B cell (primary cell): ENCODE results near the gene FUT7.

Source experiments
- EZH2 ChIP-seq: IDR thresholded peaks from 2 replicates; pipeline ENCODE4 v1.6.1; 2012; ENCODE audit warnings: borderline replicate concordance, low read depth, mild to moderate bottlenecking, moderate library complexity, low read length; ENCODE audit not compliant: insufficient read depth, poor library complexity, severe bottlenecking
- TF ChIP-seq, protein P1 (sequence below): fragments of 200-600 bp; IDR thresholded peaks from one replicate; pipeline ENCODE4 v1.8.0; 2022; ENCODE audit warnings: antibody characterized with exemption, mild to moderate bottlenecking

DNA sequence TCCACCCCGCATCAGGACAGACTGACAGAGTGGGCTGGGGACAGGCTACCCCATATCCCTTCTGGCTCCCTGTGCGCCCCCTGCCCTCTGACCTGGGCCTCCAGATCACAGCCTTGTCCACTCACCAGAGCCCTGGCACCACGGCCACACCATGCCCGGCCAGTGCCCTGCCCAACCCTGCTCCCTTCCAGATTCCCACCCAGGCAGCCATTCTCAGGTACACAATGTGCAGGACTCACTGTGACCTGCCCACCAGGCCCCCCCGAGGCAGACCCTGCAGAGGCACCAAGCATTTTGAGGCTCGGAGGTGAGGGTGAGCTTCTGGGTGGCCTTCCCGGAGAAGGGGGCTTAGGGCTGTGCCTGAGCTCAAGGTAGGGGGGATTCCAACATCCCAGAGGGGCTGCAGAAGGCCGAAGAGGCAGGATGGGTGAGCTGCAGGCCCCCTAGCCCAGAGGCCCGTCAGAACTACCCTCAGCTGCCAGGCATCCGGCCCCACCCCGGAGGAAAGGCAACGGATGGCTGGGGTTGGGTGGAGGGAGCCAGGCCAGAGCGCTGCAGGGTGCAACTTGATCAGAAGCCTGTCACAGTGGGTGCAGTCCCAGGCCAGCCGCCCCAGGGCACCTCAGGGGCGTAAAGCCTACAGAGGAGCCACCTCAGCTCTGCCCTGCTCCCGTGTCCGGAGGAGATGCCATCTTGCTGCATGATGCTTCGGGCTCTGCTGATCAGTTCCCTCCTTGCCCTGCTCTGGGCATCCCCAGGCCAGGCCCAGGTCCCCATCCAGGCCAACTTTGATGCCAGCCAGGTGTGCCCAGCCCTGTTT is 49.4 kb downstream of the FUT7 start, which contains the start of gene LCNL1:
- TF ChIP-seq EZH2, result no peak
- TF ChIP-seq, protein P1, sequence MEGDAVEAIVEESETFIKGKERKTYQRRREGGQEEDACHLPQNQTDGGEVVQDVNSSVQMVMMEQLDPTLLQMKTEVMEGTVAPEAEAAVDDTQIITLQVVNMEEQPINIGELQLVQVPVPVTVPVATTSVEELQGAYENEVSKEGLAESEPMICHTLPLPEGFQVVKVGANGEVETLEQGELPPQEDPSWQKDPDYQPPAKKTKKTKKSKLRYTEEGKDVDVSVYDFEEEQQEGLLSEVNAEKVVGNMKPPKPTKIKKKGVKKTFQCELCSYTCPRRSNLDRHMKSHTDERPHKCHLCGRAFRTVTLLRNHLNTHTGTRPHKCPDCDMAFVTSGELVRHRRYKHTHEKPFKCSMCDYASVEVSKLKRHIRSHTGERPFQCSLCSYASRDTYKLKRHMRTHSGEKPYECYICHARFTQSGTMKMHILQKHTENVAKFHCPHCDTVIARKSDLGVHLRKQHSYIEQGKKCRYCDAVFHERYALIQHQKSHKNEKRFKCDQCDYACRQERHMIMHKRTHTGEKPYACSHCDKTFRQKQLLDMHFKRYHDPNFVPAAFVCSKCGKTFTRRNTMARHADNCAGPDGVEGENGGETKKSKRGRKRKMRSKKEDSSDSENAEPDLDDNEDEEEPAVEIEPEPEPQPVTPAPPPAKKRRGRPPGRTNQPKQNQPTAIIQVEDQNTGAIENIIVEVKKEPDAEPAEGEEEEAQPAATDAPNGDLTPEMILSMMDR, result no peak
